ENCODE measurements around the gene SFMBT1. TPM values are rescaled to one million over a fixed set of nuclear protein-coding genes. Genes with fewer than 3 reads are reported as not detected.

The SFMBT1 gene
- polyA plus RNA-seq, 2 of the 4 experiments (the other 2 are of a cell fraction) = 7.0 to 9.9 TPM

GRCh38 chr3:53043738-53044137, 2.1 kb downstream of the SFMBT1 start:
- WGBS (ENCODE audit: missing lambda C conversion rate) = 87% methylated on average over 2 of the region's 2 CpGs
- H3K27ac ChIP-seq = no peak overlapping the region
- ChIA-PET POLR2A (no interaction called here), CTCF (interaction anchor here (1.1 kb wide), 1 partner anchor 64 kb away, joined by 3 read pairs; no protein-coding TSS in a partner anchor)
- TF ChIP-seq KDM5A (IDR thresholded peaks at IDR 0.05) = no peak
- TF ChIP-seq EHMT2 (IDR thresholded peaks at IDR 0.05; ENCODE audit: low read depth) = no peak
- no peak for TF ChIP-seq CBX8 (IDR thresholded peaks at IDR 0.05)
- TF ChIP-seq EP300 (IDR thresholded peaks at IDR 0.05) = no peak
- no peak for TF ChIP-seq REST (IDR thresholded peaks at IDR 0.05)
- no peak overlapping the region; the same call in 2 of the 3 replicates for H3K4me3 ChIP-seq
- FAIRE-seq (no peak), DNase-seq (ENCODE audit: low read depth in 1 of 2, low spot score in 1 of 2) (no peak), ATAC-seq (no peak)
- H3K4me1 ChIP-seq = peaks cover 55% of the 10 kb centered on the region
- H3K9me3 ChIP-seq = no peaks in the 10 kb centered on the region
- H3K4me2 ChIP-seq = peak overlapping the region; percentile 78

GRCh38 chr3:53042651-53043050, 3.2 kb downstream of the SFMBT1 start:
- Histone ChIP-seq H3K4me2 (peak overlapping the region; percentile 78; the same call in 1 of the 3 replicates), H3K27ac (no peak overlapping the region), H3K4me1 (peaks cover 57% of the 10 kb centered on the region), H3K9me3 (no peaks in the 10 kb centered on the region), H3K4me3 (no peak overlapping the region)
- 78% methylated on average over 3 of the region's 3 CpGs for WGBS (ENCODE audit: missing lambda C conversion rate)
- DNase-seq (ENCODE audit: low read depth in 1 of 2, low spot score in 1 of 2) (no peak), FAIRE-seq (no peak), ATAC-seq (no peak)
- POLR2A ChIA-PET = no interaction called here
- peak; percentile 69 for TF ChIP-seq MAFK (IDR thresholded peaks at IDR 0.05; ENCODE audit: partially characterized antibody)
- TF ChIP-seq HOXB13 (CRISPR knock-in tag; IDR thresholded peaks at IDR 0.05; ENCODE audit: low read depth) = no peak
- CTCF ChIA-PET = no interaction called here

- DNase-seq (ENCODE audit: low read depth in 1 of 2, low spot score in 1 of 2) = peak in 1 of 2 experiments; percentile 42
- no peak for FAIRE-seq
- no peak for TF ChIP-seq FOSL2 (IDR thresholded peaks at IDR 0.05)
- 0 out of 2 replicates have a peak, but pooled peaks have one; percentile 9 for TF ChIP-seq FOSL2 (CRISPR knock-in tag; IDR thresholded peaks at IDR 0.05)
- TF ChIP-seq HOXA7 (CRISPR knock-in tag; IDR thresholded peaks at IDR 0.05) = no peak
- Histone ChIP-seq H3K9me3 (no peaks in the 10 kb centered on the region), H3K4me3 (no peak overlapping the region), H3K27ac (peak overlapping the region; percentile 40 to 47; a peak in 2 of 6 replicates), H3K4me2 (peak overlapping the region; percentile 67), H3K4me1 (peaks cover 70% of the 10 kb centered on the region)
- CTCF ChIA-PET = no interaction called here
- POLR2A ChIA-PET = no interaction called here
- ATAC-seq = peak in 1 of 2 experiments; percentile 55; a peak in 3 of 6 replicates
These were observed 5.5 kb downstream of the SFMBT1 start for GRCh38 chr3:53040351-53040820.

GRCh38 chr3:53039376-53039752, 6.5 kb downstream of the SFMBT1 start:
- ATAC-seq (no peak), FAIRE-seq (no peak), DNase-seq (ENCODE audit: low read depth in 1 of 2, low spot score in 1 of 2) (no peak)
- POLR2A ChIA-PET = no interaction called here
- WGBS (ENCODE audit: missing lambda C conversion rate) = 73% methylated on average over 2 of the region's 2 CpGs
- Histone ChIP-seq H3K4me2 (peak overlapping the region; percentile 67; the same call in 2 of the 3 replicates), H3K4me1 (peaks cover 78% of the 10 kb centered on the region), H3K4me3 (no peak overlapping the region), H3K27ac (no peak overlapping the region; a peak in 1 of 6 replicates), H3K9me3 (no peaks in the 10 kb centered on the region)
- CTCF ChIA-PET = no interaction called here
- TF ChIP-seq TP53 (CRISPR knock-in tag; IDR thresholded peaks at IDR 0.05) (no peak), HOXB13 (CRISPR knock-in tag; IDR thresholded peaks at IDR 0.05; ENCODE audit: low read depth) (no peak), SREBF2 (IDR thresholded peaks at IDR 0.05) (no peak), ZSCAN20 (CRISPR knock-in tag; IDR thresholded peaks at IDR 0.05) (no peak), MYC (IDR thresholded peaks at IDR 0.05; ENCODE audit: borderline replicate concordance, low read length) (no peak), HEYL (CRISPR knock-in tag; IDR thresholded peaks at IDR 0.05) (no peak), JUNB (IDR thresholded peaks at IDR 0.05) (no peak), TFCP2L1 (CRISPR knock-in tag; IDR thresholded peaks at IDR 0.05) (no peak), CBX2 (IDR thresholded peaks at IDR 0.05; ENCODE audit: borderline replicate concordance, low read depth) (no peak), JUN (IDR thresholded peaks at IDR 0.05) (no peak), EP300 (IDR thresholded peaks at IDR 0.05) (no peak), GATA3 (IDR thresholded peaks at IDR 0.05; ENCODE audit: borderline replicate concordance) (no peak), RARB (CRISPR knock-in tag; IDR thresholded peaks at IDR 0.05) (no peak)
